ENCODE measurements around the gene AGPS.

DNA sequence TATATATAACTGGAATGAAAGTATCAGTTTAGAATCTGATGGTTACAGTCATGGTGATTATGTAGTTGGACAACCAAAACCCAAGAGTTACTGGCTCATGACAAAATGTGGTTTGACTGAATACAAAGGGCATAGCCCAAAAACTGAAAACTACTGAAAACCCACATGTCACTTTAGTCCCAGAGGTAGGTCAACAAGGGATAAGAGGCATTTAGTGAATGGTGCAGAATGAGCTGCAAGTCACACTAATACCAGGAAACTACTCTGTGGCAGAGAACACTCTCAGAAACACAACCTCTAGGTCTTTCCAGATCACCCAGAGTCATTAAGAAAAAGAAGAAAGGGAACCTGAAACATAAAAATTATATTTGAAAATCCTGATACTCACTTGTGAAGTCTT, 154.5 kb downstream of the AGPS start:
- no peak for TF ChIP-seq TAF1 (conservative IDR thresholded peaks at IDR 0.05)
- TF ChIP-seq, protein P1, sequence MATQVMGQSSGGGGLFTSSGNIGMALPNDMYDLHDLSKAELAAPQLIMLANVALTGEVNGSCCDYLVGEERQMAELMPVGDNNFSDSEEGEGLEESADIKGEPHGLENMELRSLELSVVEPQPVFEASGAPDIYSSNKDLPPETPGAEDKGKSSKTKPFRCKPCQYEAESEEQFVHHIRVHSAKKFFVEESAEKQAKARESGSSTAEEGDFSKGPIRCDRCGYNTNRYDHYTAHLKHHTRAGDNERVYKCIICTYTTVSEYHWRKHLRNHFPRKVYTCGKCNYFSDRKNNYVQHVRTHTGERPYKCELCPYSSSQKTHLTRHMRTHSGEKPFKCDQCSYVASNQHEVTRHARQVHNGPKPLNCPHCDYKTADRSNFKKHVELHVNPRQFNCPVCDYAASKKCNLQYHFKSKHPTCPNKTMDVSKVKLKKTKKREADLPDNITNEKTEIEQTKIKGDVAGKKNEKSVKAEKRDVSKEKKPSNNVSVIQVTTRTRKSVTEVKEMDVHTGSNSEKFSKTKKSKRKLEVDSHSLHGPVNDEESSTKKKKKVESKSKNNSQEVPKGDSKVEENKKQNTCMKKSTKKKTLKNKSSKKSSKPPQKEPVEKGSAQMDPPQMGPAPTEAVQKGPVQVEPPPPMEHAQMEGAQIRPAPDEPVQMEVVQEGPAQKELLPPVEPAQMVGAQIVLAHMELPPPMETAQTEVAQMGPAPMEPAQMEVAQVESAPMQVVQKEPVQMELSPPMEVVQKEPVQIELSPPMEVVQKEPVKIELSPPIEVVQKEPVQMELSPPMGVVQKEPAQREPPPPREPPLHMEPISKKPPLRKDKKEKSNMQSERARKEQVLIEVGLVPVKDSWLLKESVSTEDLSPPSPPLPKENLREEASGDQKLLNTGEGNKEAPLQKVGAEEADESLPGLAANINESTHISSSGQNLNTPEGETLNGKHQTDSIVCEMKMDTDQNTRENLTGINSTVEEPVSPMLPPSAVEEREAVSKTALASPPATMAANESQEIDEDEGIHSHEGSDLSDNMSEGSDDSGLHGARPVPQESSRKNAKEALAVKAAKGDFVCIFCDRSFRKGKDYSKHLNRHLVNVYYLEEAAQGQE (IDR thresholded peaks at IDR 0.05) = no peak
- no peak for TF ChIP-seq NR2F2 (IDR thresholded peaks at IDR 0.05)
- TF ChIP-seq YY1 (IDR thresholded peaks at IDR 0.05) = no peak
- TF ChIP-seq, protein P2, sequence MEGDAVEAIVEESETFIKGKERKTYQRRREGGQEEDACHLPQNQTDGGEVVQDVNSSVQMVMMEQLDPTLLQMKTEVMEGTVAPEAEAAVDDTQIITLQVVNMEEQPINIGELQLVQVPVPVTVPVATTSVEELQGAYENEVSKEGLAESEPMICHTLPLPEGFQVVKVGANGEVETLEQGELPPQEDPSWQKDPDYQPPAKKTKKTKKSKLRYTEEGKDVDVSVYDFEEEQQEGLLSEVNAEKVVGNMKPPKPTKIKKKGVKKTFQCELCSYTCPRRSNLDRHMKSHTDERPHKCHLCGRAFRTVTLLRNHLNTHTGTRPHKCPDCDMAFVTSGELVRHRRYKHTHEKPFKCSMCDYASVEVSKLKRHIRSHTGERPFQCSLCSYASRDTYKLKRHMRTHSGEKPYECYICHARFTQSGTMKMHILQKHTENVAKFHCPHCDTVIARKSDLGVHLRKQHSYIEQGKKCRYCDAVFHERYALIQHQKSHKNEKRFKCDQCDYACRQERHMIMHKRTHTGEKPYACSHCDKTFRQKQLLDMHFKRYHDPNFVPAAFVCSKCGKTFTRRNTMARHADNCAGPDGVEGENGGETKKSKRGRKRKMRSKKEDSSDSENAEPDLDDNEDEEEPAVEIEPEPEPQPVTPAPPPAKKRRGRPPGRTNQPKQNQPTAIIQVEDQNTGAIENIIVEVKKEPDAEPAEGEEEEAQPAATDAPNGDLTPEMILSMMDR (IDR thresholded peaks at IDR 0.05; ENCODE audit: low read depth, low read length, missing input control) = no peak
- no peak for TF ChIP-seq GABPA (IDR thresholded peaks at IDR 0.05 in 1 of 2, conservative IDR thresholded peaks at IDR 0.05 in 1 of 2)
- TF ChIP-seq RXRA (IDR thresholded peaks at IDR 0.05) = no peak
- no peak for TF ChIP-seq RAD21 (IDR thresholded peaks at IDR 0.05)
- TF ChIP-seq HNF4A (conservative IDR thresholded peaks at IDR 0.05) = no peak
- no peak for TF ChIP-seq SP1 (IDR thresholded peaks at IDR 0.05)
- no peak for TF ChIP-seq FOXA1 (IDR thresholded peaks at IDR 0.05)
- no peak for TF ChIP-seq EGR1 (IDR thresholded peaks at IDR 0.05; ENCODE audit: low read depth in 2 of 2)
- TF ChIP-seq, protein P3, sequence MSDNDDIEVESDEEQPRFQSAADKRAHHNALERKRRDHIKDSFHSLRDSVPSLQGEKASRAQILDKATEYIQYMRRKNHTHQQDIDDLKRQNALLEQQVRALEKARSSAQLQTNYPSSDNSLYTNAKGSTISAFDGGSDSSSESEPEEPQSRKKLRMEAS (IDR thresholded peaks at IDR 0.05) = no peak
- TF ChIP-seq, protein P4, sequence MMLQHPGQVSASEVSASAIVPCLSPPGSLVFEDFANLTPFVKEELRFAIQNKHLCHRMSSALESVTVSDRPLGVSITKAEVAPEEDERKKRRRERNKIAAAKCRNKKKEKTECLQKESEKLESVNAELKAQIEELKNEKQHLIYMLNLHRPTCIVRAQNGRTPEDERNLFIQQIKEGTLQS (IDR thresholded peaks at IDR 0.05) = no peak
